HG03565 (cell line): ENCODE data around the gene RPS6KA2.

Experiments used
- ATAC-seq: cut with Tn5 transposase; IDR thresholded peaks from one replicate; pipeline ENCODE4 v1.9.1; 2021; ENCODE audit warnings: mild to moderate bottlenecking, moderate library complexity; ENCODE audit not compliant: unreplicated experiment

The RPS6KA2 gene

GRCh38 chr6:166656230-166657151 lies 29.4 kb upstream of the RPS6KA2 start:
- ATAC-seq, result no peak

DNA sequence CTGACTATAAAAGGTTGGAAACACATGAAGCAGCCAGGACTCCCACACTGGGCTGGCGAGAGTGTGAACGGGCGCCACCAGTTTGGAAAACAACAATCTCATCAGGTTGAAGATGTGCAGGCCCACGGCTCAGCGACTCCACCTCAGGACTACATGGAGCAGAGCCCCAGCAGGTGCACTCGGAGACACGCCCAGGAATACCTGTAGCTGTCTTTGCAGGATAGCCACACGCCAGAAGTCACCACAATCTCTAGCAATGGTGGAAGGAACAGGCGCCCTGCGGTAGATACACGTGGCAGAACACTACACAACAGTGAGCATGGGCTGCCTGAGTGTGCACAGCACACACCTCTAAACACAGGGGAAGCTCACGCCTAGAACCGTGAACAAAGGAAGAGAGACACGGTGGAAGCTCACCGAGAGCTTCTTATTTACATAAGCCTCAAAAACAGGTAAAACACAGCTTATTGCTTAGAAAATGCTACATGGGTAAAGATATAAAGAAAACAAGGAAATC lies 28.7 kb upstream of the RPS6KA2 start:
- no peak for ATAC-seq

DNA sequence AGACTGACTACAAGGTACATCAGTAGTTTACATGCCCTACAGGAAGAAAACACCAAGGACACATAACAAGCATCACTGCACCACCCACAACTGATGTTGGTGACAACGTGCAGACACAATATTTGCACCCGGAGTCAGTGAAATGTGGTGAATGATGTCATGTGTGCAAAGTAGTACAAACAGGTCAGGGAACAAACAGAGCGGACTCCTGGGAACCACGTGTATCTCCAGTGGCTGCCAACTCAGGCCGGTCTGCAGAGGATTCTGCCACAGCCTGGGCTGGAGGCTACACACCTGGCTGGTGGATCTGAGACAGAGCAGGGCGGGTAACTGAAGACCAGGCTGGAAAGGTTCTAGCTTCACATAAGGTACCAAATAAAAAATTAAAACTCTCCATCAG lies 28.2 kb upstream of the RPS6KA2 start:
- ATAC-seq, result no peak

- ATAC-seq, result no peak
These were observed 27.5 kb upstream of the RPS6KA2 start for GRCh38 chr6:166654573-166654972.

DNA sequence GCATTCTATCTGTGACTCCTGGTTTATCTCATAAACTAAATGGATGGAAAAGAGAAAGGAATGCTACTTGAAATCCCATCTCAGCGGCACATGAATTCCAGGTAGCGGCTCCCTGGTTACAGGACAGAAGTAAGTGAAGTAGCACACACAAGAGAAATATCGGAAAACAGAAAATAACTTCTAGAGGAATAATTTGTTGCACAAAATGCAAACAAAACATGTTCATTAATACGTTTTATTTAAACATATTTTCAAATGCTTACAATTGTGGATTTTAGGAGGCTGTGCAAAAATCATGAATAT lies 26.5 kb upstream of the RPS6KA2 start:
- ATAC-seq, result no peak

- ATAC-seq, result no peak
These were observed 24.1 kb upstream of the RPS6KA2 start for GRCh38 chr6:166650824-166651807.

GRCh38 chr6:166650047-166650446 lies 23.0 kb upstream of the RPS6KA2 start:
- ATAC-seq, result no peak

DNA sequence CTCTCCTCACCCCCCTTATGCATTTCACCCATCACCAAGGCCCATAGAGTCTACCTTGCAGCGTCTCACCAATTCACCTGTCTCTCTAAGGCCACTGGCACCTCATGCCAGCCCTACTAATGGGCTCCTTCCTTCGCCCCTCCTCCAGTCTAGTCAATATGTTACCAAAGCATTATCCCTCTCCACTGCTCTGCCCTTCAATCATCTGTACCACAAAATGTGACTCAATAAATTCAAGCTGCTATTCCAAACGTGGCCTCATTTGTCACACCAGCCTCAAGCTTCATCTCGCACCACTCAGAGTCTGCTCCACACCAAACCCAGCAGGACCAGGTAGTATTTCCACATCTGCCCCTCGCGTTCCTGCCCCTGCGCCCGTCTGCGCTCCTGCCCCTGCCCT lies 21.8 kb upstream of the RPS6KA2 start:
- no peak for ATAC-seq

GRCh38 chr6:166647896-166648295 lies 20.8 kb upstream of the RPS6KA2 start:
- no peak for ATAC-seq

DNA sequence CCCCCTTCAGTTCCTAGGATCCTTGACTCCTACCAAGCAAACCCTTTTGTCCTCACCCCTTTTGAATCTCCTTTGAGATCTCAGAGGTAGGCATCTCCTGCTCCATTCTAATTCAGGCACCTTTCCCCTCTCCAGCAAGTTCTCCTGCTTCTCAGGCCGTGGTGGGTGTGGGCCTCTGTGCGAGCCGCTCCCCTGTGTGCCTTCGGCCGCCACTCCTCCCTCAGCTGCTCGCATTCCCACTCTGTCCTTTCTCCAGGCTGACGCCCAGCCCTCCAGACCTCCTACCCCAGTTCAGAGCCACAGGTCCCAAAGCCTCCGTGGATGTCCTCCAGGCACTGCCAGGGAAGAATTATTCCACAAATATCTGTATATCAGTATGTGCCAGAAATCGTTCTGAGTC lies 19.7 kb upstream of the RPS6KA2 start:
- no peak for ATAC-seq

DNA sequence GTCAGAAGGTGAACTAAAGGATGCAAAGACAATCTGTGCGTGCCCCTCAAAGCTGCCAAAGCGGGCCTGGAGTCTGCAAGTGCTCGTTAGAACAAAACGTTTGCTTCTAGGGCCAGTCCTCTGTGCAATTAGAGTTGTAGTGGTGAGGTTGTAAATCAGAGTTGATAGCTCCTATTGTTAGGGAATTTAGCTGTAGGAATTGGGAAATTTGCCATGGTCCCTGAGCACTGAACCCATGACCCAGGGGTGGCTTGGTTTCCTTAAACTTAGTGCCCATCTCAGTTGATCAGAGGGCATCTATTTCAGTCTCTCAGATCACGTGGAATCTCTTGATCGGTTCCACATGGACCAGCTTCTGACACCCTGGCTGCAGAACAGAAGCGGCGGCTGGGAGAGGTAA lies 18.8 kb upstream of the RPS6KA2 start:
- ATAC-seq, result no peak

GRCh38 chr6:166644681-166645080 lies 17.6 kb upstream of the RPS6KA2 start:
- no peak for ATAC-seq

- ATAC-seq, result no peak
These were observed 17.0 kb upstream of the RPS6KA2 start for GRCh38 chr6:166643891-166644590.

GRCh38 chr6:166642646-166643045 lies 15.6 kb upstream of the RPS6KA2 start:
- no peak for ATAC-seq

DNA sequence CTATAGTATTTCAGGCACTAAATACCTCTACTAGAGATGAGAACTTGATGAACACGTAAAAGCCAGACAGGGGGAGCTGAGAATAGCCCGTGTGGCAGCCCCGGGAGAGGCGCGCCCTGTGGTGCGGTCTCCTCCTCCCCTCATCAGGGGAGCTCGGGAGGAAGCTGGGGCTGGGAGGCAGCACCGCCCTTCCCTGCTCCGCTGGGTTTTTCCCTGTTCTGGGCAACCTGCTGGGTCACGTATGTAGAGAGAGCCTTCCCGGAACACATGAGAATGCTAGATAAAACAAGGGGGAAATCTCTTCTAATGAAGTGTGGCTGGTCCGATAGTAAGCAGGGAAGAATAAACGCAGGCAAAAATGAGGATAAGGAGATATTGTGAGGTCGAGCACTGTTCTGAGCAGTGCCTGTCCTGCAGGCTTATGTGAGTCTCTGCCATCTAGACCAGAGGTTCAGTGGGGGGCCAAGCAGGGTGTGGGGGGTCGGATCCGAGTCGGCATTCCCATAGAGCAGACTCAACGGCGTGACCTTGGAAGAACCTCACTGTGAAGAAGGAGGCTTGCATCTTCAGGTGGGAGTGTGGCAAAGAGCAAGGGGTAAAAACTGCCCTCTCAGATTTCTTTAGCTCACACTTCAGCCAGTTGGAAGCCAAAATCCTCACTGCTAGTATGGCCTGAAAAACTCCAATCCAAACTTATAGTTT lies 13.4 kb upstream of the RPS6KA2 start:
- no peak for ATAC-seq

GRCh38 chr6:166639921-166640320 lies 12.9 kb upstream of the RPS6KA2 start:
- ATAC-seq, result no peak

DNA sequence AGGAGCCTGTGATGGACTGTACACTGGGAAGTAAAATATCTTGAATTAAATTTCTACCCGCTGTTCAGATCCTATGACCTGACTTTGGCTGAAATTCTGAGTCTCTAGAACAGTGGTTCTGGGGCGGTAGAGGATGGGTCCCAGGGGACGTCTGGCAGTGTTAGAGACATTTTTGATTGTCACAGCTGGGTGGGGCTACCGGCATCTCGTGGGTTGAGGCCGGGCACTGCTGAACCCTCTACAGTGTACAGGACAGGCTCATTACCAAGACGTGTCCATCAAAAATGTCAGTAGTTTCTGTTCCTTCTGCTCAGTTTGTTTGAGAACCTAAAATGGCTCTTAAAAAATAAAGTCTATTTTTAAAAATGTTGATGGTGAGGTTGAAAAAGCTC lies 11.5 kb upstream of the RPS6KA2 start:
- ATAC-seq, result no peak

DNA sequence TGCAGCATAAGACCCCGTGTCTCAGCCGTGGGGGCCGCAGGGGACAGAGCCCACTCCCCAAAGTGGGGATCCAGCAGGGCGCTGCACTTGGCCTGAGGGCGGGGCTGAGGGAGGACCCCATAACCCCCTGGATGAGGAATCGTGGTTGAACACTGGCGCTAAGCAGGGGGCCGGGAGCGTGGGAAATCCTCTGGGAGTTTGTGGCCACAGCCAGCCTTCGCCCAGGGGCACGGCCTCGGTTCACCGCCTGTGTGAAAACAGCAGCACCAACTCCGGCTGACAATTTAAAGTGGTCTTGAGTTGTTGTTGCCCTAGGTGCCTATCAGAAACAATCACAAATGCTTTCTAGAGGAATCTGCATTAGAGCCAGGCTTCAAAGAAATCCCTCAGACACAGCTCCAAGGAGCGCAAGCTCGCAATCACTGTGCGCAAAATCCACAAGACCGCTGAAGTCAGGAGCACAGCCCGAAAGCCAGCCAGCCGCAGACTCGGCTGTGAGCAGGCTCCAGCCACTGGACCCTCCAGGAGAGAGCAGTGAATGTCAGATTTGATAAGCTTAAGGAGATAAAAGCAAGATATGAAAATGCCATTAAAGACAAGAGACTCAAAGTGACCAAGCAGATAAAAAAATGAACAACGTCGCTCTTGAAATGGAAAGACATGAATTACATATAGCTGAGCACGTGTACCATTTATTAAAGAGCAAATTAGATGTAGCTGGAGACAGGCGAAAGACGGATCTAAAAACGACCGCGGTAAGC lies 10.9 kb upstream of the RPS6KA2 start:
- ATAC-seq, result no peak

DNA sequence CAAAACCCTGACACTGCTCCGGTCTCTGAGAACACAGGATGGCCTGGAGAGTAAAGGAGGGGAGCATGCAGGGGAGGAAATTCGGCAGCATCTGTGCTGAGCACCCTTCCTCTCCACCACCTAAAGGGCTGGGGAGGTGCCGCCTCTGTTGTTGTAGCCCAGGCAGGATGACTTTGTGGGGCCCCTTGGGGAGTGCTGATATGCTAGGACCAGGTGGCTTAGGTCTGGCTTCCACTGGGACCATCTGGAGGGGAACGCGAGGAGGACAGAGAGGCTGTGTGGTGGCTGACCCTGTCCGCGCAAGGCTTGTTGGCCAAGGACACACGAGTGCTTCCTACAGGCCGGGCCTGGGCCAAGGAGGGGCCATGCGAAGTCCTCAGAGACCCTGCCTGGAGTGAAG lies 9.9 kb upstream of the RPS6KA2 start:
- no peak for ATAC-seq
